ENCODE results near the gene TRPM3. TPM values are rescaled to one million over a fixed set of nuclear protein-coding genes. Genes with fewer than 3 reads are reported as not detected.

Gene TRPM3
- total RNA-seq, 4 donors from 2014 or later = under 0.01 to 0.26 (median under 0.01) TPM

GRCh38 chr9:70883056-70883455 is 238.4 kb downstream of the TRPM3 start:
- Histone ChIP-seq H3K4me3 (no peak overlapping the region), H3K4me1 (no peaks in the 10 kb centered on the region), H3K27ac (no peak overlapping the region), H3K9me3 (no peaks in the 10 kb centered on the region), H3K27me3 (no peaks in the 10 kb centered on the region), H3K36me3 (no peaks in the 10 kb centered on the region)
- intact Hi-C loops (cut with DNase I) = no loop called here
- DNase-seq = no peak
- TF ChIP-seq CTCF (IDR thresholded peaks at IDR 0.05) (no peak), POLR2A (IDR thresholded peaks at IDR 0.05) (no peak)
- WGBS, 2 donors = 46 to 50% methylated on average over 1 of the region's 1 CpG

GRCh38 chr9:70881333-70881732 is 240.1 kb downstream of the TRPM3 start:
- Histone ChIP-seq H3K36me3 (no peaks in the 10 kb centered on the region), H3K4me3 (no peak overlapping the region), H3K4me1 (no peaks in the 10 kb centered on the region), H3K27me3 (no peaks in the 10 kb centered on the region), H3K27ac (no peak overlapping the region), H3K9me3 (no peaks in the 10 kb centered on the region)
- no peak for DNase-seq
- 73 to 80% methylated on average over 6 of the region's 6 CpGs for WGBS, 2 donors
- no peak for TF ChIP-seq POLR2A (IDR thresholded peaks at IDR 0.05)
- no peak for TF ChIP-seq CTCF (IDR thresholded peaks at IDR 0.05)
- intact Hi-C loops (cut with DNase I) = no loop called here

- Histone ChIP-seq H3K27me3 (no peaks in the 10 kb centered on the region), H3K36me3 (no peaks in the 10 kb centered on the region), H3K9me3 (no peaks in the 10 kb centered on the region), H3K27ac (no peak overlapping the region), H3K4me1 (no peaks in the 10 kb centered on the region), H3K4me3 (no peak overlapping the region)
- no peak for DNase-seq
- intact Hi-C loops (cut with DNase I) = no loop called here
- no peak for TF ChIP-seq POLR2A (IDR thresholded peaks at IDR 0.05)
Measured at GRCh38 chr9:70880535-70880934, 240.9 kb downstream of the TRPM3 start.

- 49 to 50% methylated on average over 4 of the region's 4 CpGs for WGBS, 2 donors
- no peaks in the 10 kb centered on the region for H3K4me1 ChIP-seq
- no peak overlapping the region for H3K4me3 ChIP-seq
- no peak for TF ChIP-seq POLR2A (IDR thresholded peaks at IDR 0.05)
- TF ChIP-seq CTCF (IDR thresholded peaks at IDR 0.05) = no peak
- intact Hi-C loops (cut with DNase I) = no loop called here
- H3K27me3 ChIP-seq = no peaks in the 10 kb centered on the region
- no peaks in the 10 kb centered on the region for H3K36me3 ChIP-seq
- DNase-seq = no peak
- no peaks in the 10 kb centered on the region for H3K9me3 ChIP-seq
- no peak overlapping the region for H3K27ac ChIP-seq
Measured at GRCh38 chr9:70878576-70878975, 242.8 kb downstream of the TRPM3 start.

- Histone ChIP-seq H3K9me3 (no peaks in the 10 kb centered on the region), H3K27ac (no peak overlapping the region), H3K4me3 (no peak overlapping the region), H3K4me1 (no peaks in the 10 kb centered on the region), H3K36me3 (no peaks in the 10 kb centered on the region), H3K27me3 (no peaks in the 10 kb centered on the region)
- intact Hi-C loops (cut with DNase I) = no loop called here
- DNase-seq = no peak
- WGBS, 2 donors = 40 to 57% methylated on average over 1 of the region's 1 CpG
- TF ChIP-seq POLR2A (IDR thresholded peaks at IDR 0.05) (no peak), CTCF (IDR thresholded peaks at IDR 0.05) (no peak)
Measured at GRCh38 chr9:70874451-70874850, 247.0 kb downstream of the TRPM3 start.

GRCh38 chr9:70873506-70873905 is 247.9 kb downstream of the TRPM3 start:
- H3K4me1 ChIP-seq = peaks cover 0 to 4% (median 0%) of the 10 kb centered on the region in 3 donors
- H3K27ac ChIP-seq = no peak overlapping the region
- TF ChIP-seq CTCF (IDR thresholded peaks at IDR 0.05) (no peak), POLR2A (IDR thresholded peaks at IDR 0.05) (no peak)
- intact Hi-C loops (cut with DNase I) = no loop called here
- H3K27me3 ChIP-seq = no peaks in the 10 kb centered on the region
- no peak overlapping the region for H3K4me3 ChIP-seq
- WGBS, 2 donors = 43 to 48% methylated on average over 2 of the region's 2 CpGs
- no peaks in the 10 kb centered on the region for H3K9me3 ChIP-seq
- no peaks in the 10 kb centered on the region for H3K36me3 ChIP-seq
- DNase-seq = no peak

Data from esophagus squamous epithelium (tissue), 5 donors.